GM18505 (cell line): ENCODE measurements around the gene RAB9A.
A peak's percentile ranks its signal among the peaks of the same experiment; 100 is the strongest.
"Not testable (repeated sequence)": the region's sequence is repeated elsewhere in the genome, so short reads cannot be mapped to it uniquely, and the experiment has no call there.

Source experiments
- ATAC-seq: cut with Tn5 transposase; IDR thresholded peaks from one replicate; pipeline ENCODE4 v1.9.1; 2021; ENCODE audit not compliant: unreplicated experiment
- POLR2A ChIP-seq: IDR thresholded peaks from 4 replicates; pipeline ENCODE4 v1.6.1; 2011; ENCODE audit warnings: borderline replicate concordance; ENCODE audit not compliant: insufficient read depth, insufficient read length; ENCODE audit errors: extremely low read depth

RAB9A gene

DNA sequence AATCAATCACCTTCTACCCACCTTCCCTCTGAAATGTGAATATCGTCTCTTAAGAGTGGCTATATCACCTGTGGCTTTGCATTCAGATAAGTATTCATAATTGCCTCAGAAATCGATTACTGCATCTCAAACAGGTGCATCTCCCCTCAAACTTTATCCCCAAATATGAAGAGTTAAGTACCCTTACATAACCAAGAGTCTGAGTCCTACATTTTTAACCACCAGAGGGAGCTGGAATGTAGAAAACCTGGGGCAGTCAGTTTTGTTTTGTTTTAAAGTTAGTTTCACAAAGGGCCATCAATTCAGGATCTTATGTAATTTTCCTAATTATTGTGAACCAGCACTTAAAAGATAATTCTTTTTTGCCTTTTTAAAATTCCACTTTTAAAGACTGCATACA lies 30.3 kb upstream of the RAB9A start:
- no peak for ATAC-seq
- no peak for TF ChIP-seq POLR2A

DNA sequence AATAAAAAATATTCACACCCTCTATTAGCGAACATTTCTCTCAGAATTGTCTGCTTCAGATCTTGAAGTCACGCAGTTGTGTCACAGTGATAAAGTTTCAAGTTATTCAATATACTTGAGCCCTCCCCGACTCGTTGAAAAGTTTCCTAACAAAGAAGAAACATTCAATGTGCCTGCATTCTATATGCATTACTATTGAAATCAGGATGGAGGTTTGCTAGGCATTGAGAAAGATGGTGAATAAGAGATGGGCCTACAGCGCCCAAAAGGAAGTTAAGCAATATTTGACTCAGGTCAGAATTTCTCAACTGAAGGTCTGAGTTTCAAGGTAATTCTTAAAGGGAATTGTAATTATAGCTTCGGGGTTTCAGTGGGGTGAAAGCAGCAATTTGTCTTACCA lies 29.9 kb upstream of the RAB9A start:
- no peak for ATAC-seq

DNA sequence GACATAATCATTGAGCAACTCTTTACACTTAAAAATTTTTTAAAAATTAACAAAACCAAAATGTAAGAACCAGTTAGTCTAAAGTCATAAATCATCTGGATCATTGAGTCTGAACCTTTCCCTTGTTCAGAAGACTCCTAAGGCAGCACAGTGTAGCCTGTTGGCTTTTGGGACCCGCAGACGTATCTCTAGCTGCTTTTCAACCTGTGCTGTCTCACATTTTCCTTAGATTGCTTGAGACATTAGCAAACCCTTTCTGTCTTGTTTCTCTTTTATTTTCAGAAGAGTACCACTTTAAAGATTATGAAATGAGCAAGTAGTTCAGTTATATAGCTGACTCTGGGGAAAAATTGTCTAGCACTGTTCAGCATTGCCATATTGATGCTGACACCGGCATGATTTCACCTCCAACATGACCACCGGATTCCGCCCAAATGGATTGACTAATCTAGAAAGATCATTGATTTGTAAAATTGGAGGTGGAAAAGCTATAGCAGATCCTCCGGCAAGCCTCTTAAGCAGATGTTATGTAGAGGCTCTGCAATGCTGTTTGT lies 27.1 kb upstream of the RAB9A start:
- ATAC-seq: no peak
- no peak for TF ChIP-seq POLR2A

More for the DNA sequence above, 29.9 kb upstream of the RAB9A start:
- TF ChIP-seq POLR2A: no peak

DNA sequence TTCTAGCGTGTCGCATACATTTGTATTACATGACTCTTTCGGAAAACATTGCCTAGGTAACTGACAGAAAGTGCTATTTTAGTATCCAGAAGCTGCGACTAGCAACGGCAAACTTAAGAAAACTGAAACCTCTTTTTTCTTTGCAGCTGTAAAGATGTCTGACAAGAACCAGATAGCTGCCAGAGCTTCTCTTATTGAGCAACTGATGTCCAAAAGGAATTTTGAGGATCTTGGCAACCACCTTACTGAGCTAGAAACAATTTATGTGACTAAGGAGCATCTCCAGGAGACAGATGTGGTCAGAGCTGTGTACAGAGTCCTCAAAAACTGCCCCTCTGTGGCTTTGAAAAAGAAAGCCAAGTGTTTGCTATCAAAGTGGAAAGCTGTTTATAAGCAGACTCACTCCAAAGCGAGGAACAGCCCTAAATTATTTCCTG lies 26.6 kb upstream of the RAB9A start:
- ATAC-seq: no peak
- no peak for TF ChIP-seq POLR2A

DNA sequence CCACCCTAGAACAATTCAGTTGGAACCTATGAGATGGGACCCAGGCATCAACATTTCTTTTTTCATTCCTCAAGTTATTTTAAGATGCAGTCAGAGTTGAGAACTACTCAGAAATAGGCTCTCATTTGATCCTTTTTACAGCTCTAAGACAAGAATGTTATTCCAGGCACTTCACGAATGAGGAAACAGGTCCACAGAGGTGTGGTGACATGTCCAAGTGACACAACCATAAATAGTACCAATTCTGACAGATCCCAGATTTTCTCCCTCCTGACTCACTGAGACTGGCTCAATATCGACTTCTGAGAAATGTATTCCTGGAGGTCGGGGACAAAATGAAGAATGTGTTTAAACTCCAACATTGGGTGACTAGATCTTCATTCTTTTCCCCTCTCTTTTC lies 24.9 kb upstream of the RAB9A start:
- ATAC-seq: no peak
- no peak for TF ChIP-seq POLR2A

DNA sequence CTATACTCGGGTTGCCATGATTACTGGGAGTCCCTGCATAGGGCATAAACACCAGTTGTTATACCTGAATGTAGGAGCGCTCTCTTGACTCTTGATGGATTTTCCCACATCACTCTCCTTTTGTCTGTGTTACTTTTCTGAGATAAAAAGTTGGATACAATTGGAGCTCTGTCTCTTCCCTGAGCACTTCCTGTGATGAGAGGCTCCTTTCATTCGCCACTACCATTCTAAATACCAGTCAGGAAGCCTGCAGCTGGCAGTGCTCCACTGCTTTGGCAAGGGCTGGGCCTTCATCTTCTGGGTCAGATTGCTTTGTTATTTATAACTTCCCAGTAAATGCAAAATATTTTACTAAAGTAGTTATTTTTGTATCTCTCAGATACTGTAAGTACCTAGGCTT lies 22.1 kb upstream of the RAB9A start:
- no peak for ATAC-seq
- no peak for TF ChIP-seq POLR2A

DNA sequence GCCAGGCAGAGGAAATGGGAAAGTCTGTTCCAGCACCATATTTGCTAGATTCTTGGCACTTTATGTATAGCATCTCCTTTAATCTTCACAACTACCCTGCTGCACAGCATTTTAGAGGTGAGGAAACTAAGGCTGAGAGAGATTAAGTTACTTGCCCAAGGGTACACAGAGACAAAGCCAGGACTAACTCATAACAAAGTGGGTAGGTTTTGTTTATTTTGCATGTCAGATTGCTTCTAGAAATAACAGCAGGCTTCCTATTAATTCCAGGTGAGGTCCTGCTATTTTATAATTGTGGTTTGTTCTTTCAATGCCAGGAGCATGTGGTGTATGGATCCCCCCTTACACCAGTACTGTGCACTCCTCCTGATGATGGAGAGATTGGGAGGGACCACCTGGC lies 21.0 kb upstream of the RAB9A start:
- TF ChIP-seq POLR2A: no peak
- ATAC-seq: no peak

DNA sequence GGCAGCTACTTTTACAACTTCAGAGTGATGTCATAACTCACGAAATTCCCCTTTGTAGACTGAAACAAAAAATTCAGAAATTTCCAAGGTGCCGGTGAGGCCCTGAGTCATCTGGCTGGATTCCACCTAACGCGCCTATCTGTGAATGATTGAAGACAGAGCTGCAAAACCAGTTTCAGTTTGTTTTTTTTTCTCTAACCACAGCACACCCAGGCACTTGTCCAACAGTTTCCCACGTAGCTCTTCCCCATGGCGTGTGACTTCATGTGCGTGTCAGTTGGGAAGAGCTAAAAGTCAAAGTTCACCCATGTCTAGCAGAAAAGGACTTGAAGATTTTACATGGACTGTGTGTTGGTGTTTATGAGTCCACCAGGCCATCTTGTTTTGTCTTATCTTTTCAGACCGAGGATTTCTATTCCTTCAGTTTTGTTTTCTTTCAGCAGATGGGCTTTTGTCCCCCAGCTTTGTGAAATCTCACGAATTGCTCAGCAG lies 19.6 kb upstream of the RAB9A start:
- peak; percentile 80 for ATAC-seq
- TF ChIP-seq POLR2A: peak; percentile 26

DNA sequence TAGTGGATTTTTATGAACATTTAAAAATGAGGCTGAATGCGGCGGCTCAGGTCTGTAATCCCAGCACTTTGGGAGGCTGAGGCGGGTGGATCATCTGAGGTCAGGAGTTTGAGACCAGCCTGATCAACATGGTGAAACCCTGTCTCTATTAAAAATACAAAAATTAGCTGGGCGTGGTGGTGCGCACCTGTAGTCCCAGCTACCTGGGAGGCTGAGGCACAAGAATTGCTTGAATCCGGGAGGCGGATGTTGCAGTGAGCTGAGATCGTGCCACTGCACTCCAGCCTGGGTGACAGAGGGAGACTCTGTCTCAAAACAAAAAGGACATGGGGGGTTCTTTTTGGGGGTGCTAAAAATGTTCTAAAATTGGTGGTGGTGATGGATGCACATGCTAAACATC lies 19.2 kb upstream of the RAB9A start:
- ATAC-seq: not testable (repeated sequence)

DNA sequence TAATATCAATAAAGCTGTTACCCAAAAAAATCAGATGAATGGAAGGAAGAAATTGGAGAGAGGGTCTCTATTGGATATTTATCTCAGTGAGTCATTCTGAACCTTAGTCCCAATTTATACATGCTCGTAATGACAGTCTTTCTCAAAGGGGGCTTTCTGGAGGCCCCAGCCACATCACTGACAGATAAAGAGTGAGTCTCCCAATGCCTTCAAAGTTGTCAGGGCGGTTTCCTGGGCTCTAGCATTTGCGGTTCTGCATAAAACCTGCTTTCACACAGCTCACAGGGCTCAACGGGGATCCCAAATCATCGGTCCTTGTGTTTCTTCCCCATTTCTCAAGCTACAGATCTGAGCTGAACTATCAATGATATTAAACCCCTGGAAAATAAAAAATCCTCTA lies 18.7 kb upstream of the RAB9A start:
- ATAC-seq: no peak
- peak; percentile 25 for TF ChIP-seq POLR2A

DNA sequence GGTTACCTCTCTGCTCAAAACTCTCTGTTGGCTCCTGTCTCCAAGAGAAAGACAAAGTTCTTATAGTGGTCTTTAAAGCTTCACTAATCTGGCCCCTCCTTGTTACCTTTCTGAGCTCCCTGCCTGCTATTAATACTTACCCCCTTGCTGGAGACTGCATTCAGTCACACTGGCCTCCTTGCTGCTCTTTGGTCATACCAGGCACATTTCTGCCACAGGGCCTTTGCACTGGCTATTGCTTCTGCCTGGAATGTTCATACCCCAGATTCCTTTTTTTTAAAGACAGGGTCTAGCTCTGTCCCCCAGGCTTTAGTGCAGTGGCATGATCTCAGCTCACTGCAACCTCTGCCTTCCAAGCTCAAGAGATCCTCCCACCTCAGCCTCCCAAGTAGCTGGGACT lies 15.9 kb upstream of the RAB9A start:
- no peak for ATAC-seq

DNA sequence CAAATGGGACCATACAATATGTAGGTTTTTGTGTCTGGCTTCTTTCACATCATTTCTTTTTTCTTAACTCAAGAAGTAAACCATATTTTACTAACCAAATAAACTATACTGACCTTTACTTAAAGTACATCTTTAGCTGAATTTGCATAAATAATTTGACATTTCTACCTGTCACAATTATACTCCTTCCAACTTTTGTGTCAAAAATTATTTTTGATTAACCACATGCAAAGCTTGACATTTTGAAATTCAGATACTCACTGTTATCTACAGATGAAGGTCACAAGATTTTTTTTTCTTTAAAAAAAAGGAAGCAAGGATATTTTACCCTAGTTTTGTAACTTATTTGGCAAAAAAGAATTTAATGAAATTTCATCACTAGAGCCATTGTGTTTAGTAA lies 12.0 kb upstream of the RAB9A start:
- TF ChIP-seq POLR2A: no peak

More for the DNA sequence above, 15.9 kb upstream of the RAB9A start:
- no peak for TF ChIP-seq POLR2A

DNA sequence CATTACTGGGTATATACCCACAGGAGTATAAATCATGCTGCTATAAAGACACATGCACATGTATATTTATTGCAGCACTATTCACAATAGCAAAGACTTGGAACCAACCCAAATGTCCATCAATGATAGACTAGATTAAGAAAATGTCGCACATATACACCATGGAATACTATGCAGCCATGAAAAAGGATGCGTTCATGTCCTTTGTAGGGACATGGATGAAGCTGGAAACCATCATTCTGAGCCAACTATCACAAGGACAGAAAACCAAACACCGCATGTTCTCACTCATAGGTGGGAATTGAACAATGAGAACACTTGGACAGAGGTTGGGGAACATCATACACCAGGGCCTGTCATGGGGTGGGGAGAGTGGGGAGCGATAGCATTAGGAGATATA lies 9.2 kb upstream of the RAB9A start:
- ATAC-seq: not testable (repeated sequence)

More for the DNA sequence above, 12.0 kb upstream of the RAB9A start:
- no peak for ATAC-seq

DNA sequence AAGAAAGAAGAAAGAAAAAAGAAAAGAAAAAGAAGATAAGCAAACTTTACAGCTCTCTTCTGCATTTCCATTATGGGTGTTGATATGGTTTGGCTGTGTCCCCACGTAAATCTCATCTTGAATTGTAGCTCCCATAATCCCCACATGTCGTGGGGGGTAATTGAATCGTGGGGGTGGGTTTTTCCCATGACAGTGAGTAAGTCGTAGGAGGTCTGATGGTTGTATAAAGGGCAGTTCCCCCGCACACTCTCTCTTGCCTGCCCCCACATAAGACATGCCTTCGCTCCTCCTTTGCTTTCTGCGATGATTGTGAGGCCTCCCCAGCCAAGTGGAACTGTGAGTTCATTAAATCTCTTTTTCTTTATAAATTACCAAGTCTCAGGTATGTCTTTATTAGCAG lies 7.3 kb upstream of the RAB9A start:
- TF ChIP-seq POLR2A: no peak
- ATAC-seq: no peak

DNA sequence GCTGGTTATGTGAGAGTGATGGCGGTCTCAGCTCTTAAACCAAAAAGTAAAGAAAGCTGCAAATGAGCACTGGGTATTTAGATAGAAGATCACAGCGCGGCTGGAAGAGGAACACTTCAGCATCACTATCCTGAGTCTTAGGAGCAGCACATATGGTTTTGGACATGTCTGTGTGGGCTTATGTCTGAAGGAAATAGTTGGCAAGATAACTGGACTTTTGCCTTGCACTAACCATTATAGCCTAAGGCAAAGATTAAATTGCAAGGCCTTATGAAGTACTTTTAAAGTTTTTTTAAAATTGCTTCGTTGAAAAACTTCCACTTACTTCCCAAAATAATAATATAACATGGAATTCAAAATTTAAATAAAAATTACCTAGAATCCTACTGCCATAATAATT lies 4.6 kb upstream of the RAB9A start:
- TF ChIP-seq POLR2A: no peak
- no peak for ATAC-seq
